Measurements from ENCODE around the gene CDKAL1. TPM values are rescaled to one million over a fixed set of nuclear protein-coding genes. Genes with fewer than 3 reads are reported as not detected.
"Not testable (repeated sequence)": the region's sequence is repeated elsewhere in the genome, so short reads cannot be mapped to it uniquely, and the experiment has no call there.

The CDKAL1 gene
- total and polyA plus RNA-seq, 10 donors, result 4.8 to 26.9 (median 20.1) TPM

DNA sequence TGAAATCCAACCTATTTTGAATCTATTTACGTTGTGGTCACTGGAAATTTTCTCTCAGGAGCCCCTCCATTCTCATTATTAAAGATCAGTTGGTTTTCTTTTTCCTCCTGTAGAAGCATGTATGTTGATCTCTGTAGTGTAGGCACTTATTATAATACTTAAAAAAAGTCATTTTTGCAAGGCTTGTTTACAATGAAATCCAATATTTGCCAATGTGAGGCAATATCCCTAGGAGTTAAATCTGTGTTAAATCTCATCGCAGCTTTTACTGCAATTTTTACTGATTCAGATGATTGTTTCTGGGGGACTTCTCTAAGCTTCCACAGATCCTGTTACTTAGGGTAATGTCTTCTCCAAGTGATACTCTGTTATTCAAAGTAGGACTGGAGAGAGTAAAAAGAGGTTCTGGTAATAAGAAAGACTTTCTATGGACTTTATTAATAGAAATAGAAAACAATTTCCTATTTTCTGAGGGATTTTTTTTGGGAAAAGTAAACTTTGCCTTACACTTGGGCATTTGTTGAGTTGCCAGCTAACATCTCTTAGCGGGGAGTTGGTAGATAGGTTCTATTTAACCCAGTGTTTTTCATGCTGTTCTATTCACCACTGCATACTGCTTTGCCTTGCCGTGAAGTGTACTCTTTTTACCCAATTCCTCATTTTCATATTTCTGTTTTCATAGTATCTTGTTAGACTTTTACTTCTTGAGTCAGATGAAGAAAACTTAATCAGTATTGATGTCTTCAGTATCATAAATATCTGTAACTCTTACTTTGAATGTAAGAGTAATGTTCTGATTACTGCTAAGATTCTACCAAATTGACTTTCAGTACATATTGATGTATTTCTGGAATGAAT is 48.6 kb downstream of the CDKAL1 start:
- no peak for TF ChIP-seq POLR2AphosphoS5 (IDR thresholded peaks at IDR 0.05)
- TF ChIP-seq, protein P1, sequence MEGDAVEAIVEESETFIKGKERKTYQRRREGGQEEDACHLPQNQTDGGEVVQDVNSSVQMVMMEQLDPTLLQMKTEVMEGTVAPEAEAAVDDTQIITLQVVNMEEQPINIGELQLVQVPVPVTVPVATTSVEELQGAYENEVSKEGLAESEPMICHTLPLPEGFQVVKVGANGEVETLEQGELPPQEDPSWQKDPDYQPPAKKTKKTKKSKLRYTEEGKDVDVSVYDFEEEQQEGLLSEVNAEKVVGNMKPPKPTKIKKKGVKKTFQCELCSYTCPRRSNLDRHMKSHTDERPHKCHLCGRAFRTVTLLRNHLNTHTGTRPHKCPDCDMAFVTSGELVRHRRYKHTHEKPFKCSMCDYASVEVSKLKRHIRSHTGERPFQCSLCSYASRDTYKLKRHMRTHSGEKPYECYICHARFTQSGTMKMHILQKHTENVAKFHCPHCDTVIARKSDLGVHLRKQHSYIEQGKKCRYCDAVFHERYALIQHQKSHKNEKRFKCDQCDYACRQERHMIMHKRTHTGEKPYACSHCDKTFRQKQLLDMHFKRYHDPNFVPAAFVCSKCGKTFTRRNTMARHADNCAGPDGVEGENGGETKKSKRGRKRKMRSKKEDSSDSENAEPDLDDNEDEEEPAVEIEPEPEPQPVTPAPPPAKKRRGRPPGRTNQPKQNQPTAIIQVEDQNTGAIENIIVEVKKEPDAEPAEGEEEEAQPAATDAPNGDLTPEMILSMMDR (IDR thresholded peaks at IDR 0.05 in 8 of 11, conservative IDR thresholded peaks at IDR 0.05 in 3 of 11), result no peak
- Histone ChIP-seq H3K27ac (no peak overlapping the region), H3K27me3 (replicated peaks in 1 of 7) (no peaks in the 10 kb centered on the region), H3K4me3 (no peak overlapping the region), H3K36me3 (peaks cover 0 to 57% (median 1%) of the 10 kb centered on the region in 6 donors), H3K9me3 (no peaks in the 10 kb centered on the region), H3K4me1 (no peaks in the 10 kb centered on the region)
- WGBS, 5 donors, result 80 to 90% (median 86%) methylated on average over 4 of the region's 4 CpGs
- intact Hi-C loops (cut with DNase I; ENCODE audit: low total_unique reads), result no loop called here
- DNase-seq, result no peak

DNA sequence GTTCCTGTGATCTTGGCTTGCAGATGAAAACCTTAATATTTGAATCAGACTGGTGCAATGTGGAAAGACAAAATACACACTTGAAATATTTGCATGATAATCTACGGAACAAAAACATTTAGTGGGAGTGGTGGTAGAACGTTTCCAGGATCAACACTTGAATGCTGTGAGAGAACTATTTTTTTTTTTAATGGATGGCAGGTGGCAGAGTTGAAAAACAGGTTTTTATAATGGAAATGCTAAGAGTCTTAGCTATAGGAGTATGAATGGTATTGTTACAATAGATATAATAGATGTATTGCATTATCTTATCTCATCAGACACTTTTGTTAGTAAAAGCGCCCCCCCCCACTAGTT is 49.2 kb downstream of the CDKAL1 start:
- H3K27me3 ChIP-seq (replicated peaks in 1 of 7), result no peaks in the 10 kb centered on the region
- intact Hi-C loops (cut with DNase I; ENCODE audit: low total_unique reads), result no loop called here
- peaks cover 0 to 51% (median 1%) of the 10 kb centered on the region in 6 donors for H3K36me3 ChIP-seq
- no peak overlapping the region for H3K4me3 ChIP-seq
- no peaks in the 10 kb centered on the region for H3K9me3 ChIP-seq
- no peak overlapping the region for H3K27ac ChIP-seq
- 54 to 75% (median 63%) methylated on average over 3 of the region's 3 CpGs for WGBS, 5 donors
- TF ChIP-seq POLR2A (IDR thresholded peaks at IDR 0.05), result no peak
- TF ChIP-seq POLR2AphosphoS5 (IDR thresholded peaks at IDR 0.05), result no peak
- TF ChIP-seq, protein P1 (IDR thresholded peaks at IDR 0.05 in 8 of 11, conservative IDR thresholded peaks at IDR 0.05 in 3 of 11), result no peak
- H3K4me1 ChIP-seq, result peaks cover 0 to under 1% (median 0%) of the 10 kb centered on the region in 6 donors
- DNase-seq, result no peak

DNA sequence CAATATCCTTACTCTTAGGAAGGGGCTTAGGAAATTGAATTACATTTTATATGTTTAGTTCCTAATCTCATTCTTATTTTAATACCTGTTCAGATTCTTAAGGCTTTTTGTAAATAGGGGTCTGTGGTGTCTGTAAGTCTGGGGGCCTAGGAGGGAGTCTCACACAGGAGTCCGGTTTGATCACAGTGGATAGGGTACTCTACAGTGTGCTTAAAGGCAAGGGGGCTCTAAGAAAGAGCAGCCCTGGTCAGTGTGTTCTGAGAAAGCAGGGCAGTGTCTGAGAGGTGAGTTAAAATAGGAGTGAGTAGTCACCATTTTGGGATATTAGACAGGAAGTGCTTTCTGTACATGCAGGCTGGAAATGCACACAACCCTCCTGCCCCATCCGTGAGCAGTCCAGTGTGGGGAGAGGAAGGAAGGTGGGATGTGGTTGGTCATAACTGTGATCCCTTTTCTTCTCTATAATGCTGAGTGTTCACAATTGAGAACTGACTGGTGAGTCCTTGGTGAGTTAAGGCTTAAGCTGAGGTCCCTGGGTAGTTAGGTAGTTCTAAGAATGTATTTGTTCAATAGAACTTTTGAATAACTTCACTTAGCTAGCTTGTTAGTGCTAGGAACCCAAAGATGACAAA is 50.0 kb downstream of the CDKAL1 start:
- intact Hi-C loops (cut with DNase I; ENCODE audit: low total_unique reads), result no loop called here
- H3K4me1 ChIP-seq, result peaks cover 0 to 8% (median 3%) of the 10 kb centered on the region in 6 donors
- no peaks in the 10 kb centered on the region for H3K27me3 ChIP-seq (replicated peaks in 1 of 7)
- H3K4me3 ChIP-seq, result no peak overlapping the region
- peaks cover 0 to 43% (median 1%) of the 10 kb centered on the region in 6 donors for H3K36me3 ChIP-seq
- TF ChIP-seq POLR2AphosphoS5 (IDR thresholded peaks at IDR 0.05), result no peak
- TF ChIP-seq POLR2A (IDR thresholded peaks at IDR 0.05), result no peak
- TF ChIP-seq, protein P1 (IDR thresholded peaks at IDR 0.05 in 8 of 11, conservative IDR thresholded peaks at IDR 0.05 in 3 of 11), result no peak
- H3K27ac ChIP-seq, result no peak overlapping the region
- 63 to 73% (median 66%) methylated on average over 2 of the region's 2 CpGs for WGBS, 5 donors
- DNase-seq, result no peak
- no peaks in the 10 kb centered on the region for H3K9me3 ChIP-seq

DNA sequence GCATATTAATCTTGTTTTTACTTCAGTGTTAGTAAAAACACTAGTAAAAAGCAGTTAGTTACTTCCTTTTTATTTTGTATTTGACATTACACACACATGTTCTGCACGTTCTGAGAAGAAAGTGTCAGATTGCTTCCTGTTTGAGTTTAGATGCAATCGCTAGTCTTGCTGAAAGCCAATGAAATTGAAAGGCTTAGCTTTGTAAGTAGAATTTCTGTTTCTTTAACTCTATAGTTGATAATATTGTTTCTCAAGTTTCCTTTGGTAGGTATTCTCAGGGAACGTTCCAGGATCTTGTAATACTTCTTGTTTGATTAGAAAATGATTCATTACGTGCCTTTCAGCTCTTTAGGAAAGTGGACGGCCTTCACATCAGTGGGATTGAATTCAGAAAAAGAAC is 55.0 kb downstream of the CDKAL1 start:
- no peak for DNase-seq
- Histone ChIP-seq H3K4me3 (no peak overlapping the region), H3K27me3 (replicated peaks in 1 of 7) (no peaks in the 10 kb centered on the region), H3K36me3 (peaks cover 0 to 34% (median 0%) of the 10 kb centered on the region in 6 donors), H3K27ac (no peak overlapping the region), H3K9me3 (peaks cover 0 to 6% (median 0%) of the 10 kb centered on the region in 8 donors), H3K4me1 (peaks cover 0 to 14% (median 5%) of the 10 kb centered on the region in 6 donors)
- WGBS, 5 donors, result 38 to 46% (median 44%) methylated on average over 5 of the region's 5 CpGs
- no peak for TF ChIP-seq POLR2AphosphoS5 (IDR thresholded peaks at IDR 0.05)
- TF ChIP-seq POLR2A (IDR thresholded peaks at IDR 0.05), result no peak
- TF ChIP-seq, protein P1 (IDR thresholded peaks at IDR 0.05 in 8 of 11, conservative IDR thresholded peaks at IDR 0.05 in 3 of 11), result no peak
- intact Hi-C loops (cut with DNase I; ENCODE audit: low total_unique reads), result no loop called here

DNA sequence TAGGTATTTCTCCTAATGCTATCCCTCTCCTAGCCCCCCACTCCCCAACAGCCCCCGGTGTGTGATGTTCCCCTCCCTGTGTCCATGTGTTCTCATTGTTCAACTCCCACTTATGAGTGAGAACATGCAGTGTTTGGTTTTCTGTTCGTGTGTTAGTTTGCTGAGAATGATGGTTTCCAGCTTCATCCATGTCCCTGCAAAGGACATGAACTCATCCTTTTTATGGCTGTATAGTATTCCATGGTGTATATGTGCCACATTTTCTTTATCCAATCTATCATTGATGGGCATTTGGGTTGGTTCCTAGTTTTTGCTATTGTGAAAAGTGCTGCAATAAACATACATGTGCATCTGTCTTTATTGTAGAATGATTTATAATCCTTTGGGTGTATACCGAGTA is 56.2 kb downstream of the CDKAL1 start:
- H3K4me3 ChIP-seq; H3K27ac ChIP-seq; H3K9me3 ChIP-seq; intact Hi-C loops (cut with DNase I; ENCODE audit: low total_unique reads); H3K27me3 ChIP-seq (replicated peaks in 1 of 7); DNase-seq: not testable (repeated sequence)
- Histone ChIP-seq H3K4me1 (peaks cover 0 to 14% (median 5%) of the 10 kb centered on the region in 6 donors), H3K36me3 (peaks cover 0 to 39% (median 3%) of the 10 kb centered on the region in 6 donors)
- WGBS, 5 donors, result 91 to 97% (median 95%) methylated on average over 3 of the region's 3 CpGs

DNA sequence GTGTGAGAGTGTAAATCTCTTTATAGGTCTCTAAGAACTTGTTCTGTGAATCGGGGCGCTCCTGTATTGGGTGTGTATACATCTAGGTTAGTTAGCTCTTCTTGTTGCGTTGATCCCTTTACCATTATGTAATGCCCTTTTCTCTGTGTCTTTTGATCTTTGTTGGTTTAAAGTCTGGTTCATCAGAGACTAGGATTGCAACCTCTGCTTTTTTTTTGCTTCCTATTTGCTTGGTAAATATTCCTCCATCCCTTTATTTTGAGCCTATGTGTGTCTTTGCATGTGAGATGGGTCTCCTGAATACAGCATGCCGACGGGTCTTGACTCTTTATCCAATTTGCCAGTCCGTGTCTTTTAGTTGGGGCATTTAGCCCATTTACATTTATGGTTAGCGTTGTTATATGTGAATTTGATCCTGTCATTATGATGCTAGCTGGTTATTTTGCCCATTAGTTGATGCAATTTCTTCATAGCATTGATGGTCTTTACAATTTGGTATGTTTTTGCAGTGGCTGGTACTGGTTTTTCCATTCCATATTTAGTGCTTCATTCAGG is 60.1 kb downstream of the CDKAL1 start:
- H3K27me3 ChIP-seq (replicated peaks in 1 of 7); H3K27ac ChIP-seq; H3K4me3 ChIP-seq; H3K4me1 ChIP-seq; intact Hi-C loops (cut with DNase I; ENCODE audit: low total_unique reads); DNase-seq: not testable (repeated sequence)
- Histone ChIP-seq H3K9me3 (peaks cover 0 to 13% (median 3%) of the 10 kb centered on the region in 8 donors), H3K36me3 (peaks cover 2 to 51% (median 16%) of the 10 kb centered on the region in 6 donors)
- WGBS, 5 donors, result 83 to 98% (median 94%) methylated on average over 6 to 7 of the region's 7 CpGs

Data from spleen (tissue), 11 donors.